OCI-LY7 (cell line): ENCODE measurements around the gene SEC22A.

Source experiments
- CTCF ChIP-seq: fragments of 200-600 bp; sonication (generic); conservative IDR thresholded peaks from 2 replicates; pipeline ENCODE4 v1.5.1; 2014; ENCODE audit warnings: mild to moderate bottlenecking, antibody characterized with exemption, low read length, moderate library complexity, mixed read lengths
- EZH2phosphoT487 ChIP-seq: fragments of 200-600 bp; sonication (generic); IDR thresholded peaks from 2 replicates; pipeline ENCODE4 v1.6.1; 2018; ENCODE audit warnings: low read depth, borderline replicate concordance, mild to moderate bottlenecking, mixed run types, antibody characterized with exemption, low read length, moderate library complexity, mixed read lengths

GRCh38 chr3:123289391-123290106 lies 87.8 kb downstream of the SEC22A start:
- TF ChIP-seq CTCF (no peak), EZH2phosphoT487 (no peak)
